K562 (cell line): ENCODE measurements around the gene PMVK. TPM values are rescaled to one million over a fixed set of nuclear protein-coding genes. Genes with fewer than 3 reads are reported as not detected.
A peak's percentile ranks its signal among the peaks of the same experiment; 100 is the strongest.

Experiments
- ATAC-seq: fragments of 200-7000 bp; cut with Tn5 transposase; 3 replicates; pipeline ENCODE4 v1.9.1; 2020; ENCODE audit warnings: moderate library complexity
- BruUV-seq: library from RNA; stranded (reverse); fragments of 400-500 nt; replicated peaks from 2 replicates; lab custom pipeline; 2021; lab: Mats Ljungman, UMichigan
- CTCF ChIA-PET: fragments of 300-600 bp; formaldehyde crosslinking; extraction: SDS; loops from one replicate; lab custom pipeline; 2021; ENCODE audit warnings: low intra/inter-chr PET ratio; lab: Yijun Ruan, JAX
- POLR2A ChIA-PET: fragments of 300-600, 350-650 bp; sonication (Branson Sonifier 250); formaldehyde crosslinking; extraction: SDS; loops from one replicate; lab custom pipeline; 2021; ENCODE audit warnings: antibody characterized with exemption, inconsistent platforms; lab: Yijun Ruan, JAX
- DNase-seq, 4 experiments: peaks; one replicate each; pipeline versions ENCODE4 v3.0.0 to v3.0.0-alpha.2; 2011 to 2018; ENCODE audit warnings: low spot score in 3 of 4, mixed read lengths in 3 of 4; ENCODE audit errors: extremely low read depth in 1 of 4
- FAIRE-seq: peaks from 2 replicates; lab custom pipeline; 2011; peaks lifted over from hg19 to GRCh38; lab: Jason Lieb, UNC
- H2AFZ ChIP-seq: 2 replicates; pipeline ENCODE4 v1.6.0; 2011; ENCODE audit warnings: low read depth, low read length, control low read depth, inconsistent platforms
- H3K27ac ChIP-seq: fragments of 200-600 bp; 3 replicates; pipeline ENCODE4 v1.8.0; 2011; ENCODE audit warnings: low read depth, mild to moderate bottlenecking, control low read depth, inconsistent platforms, low read length, moderate library complexity, mixed read lengths; ENCODE audit errors: extremely low read depth
- H3K27me3 ChIP-seq, 2 experiments: fragments of 300-600 bp in 1 of 2; 2 replicates in 1 of 2; 3 replicates in 1 of 2; pipeline versions ENCODE4 v1.6.0 to v1.8.0; 2011; ENCODE audit warnings: inconsistent platforms in 2 of 2, low read length in 2 of 2, mild to moderate bottlenecking in 1 of 2, mixed read lengths in 1 of 2, moderate library complexity in 1 of 2; ENCODE audit not compliant: control insufficient read depth in 2 of 2, insufficient read depth in 2 of 2
- H3K36me3 ChIP-seq: fragments of 300-600 bp; 3 replicates; pipeline ENCODE4 v1.8.0; 2011; ENCODE audit warnings: mild to moderate bottlenecking, low read length, inconsistent platforms; ENCODE audit not compliant: control insufficient read depth, insufficient read depth
- H3K4me1 ChIP-seq, 2 experiments: fragments of 200-600 bp in 1 of 2; replicated peaks in 1 of 2; 2 replicates in 1 of 2; 3 replicates in 1 of 2; pipeline versions ENCODE4 v1.5.1 to v1.8.0; 2011; ENCODE audit warnings: inconsistent platforms in 2 of 2, low read length in 2 of 2, mild to moderate bottlenecking in 1 of 2, mixed read lengths in 1 of 2, moderate library complexity in 1 of 2; ENCODE audit not compliant: control insufficient read depth in 2 of 2, insufficient read depth in 2 of 2
- H3K4me2 ChIP-seq: 2 replicates; pipeline ENCODE4 v1.6.1; 2011; ENCODE audit warnings: low read length, control low read depth, inconsistent platforms, mixed read lengths; ENCODE audit not compliant: insufficient read depth
- H3K4me3 ChIP-seq: fragments of 200-600 bp; sonication (generic), shearing (Covaris generic); 2 replicates; pipeline ENCODE4 v1.5.1; 2016; ENCODE audit warnings: control low read depth, inconsistent platforms
- H3K79me2 ChIP-seq: fragments of 200-600 bp; 3 replicates; pipeline ENCODE4 v1.8.0; 2011; ENCODE audit warnings: low read length, inconsistent platforms; ENCODE audit not compliant: control insufficient read depth, insufficient read depth
- H3K9ac ChIP-seq, 2 experiments: 2 replicates each; pipeline versions ENCODE4 v1.6.0 to v1.6.1; 2011; ENCODE audit warnings: low read depth in 2 of 2, low read length in 2 of 2, control low read depth in 1 of 2, inconsistent platforms in 1 of 2, mild to moderate bottlenecking in 1 of 2, mixed read lengths in 1 of 2; ENCODE audit not compliant: insufficient read depth in 1 of 2
- H3K9me1 ChIP-seq: one replicate; pipeline ENCODE4 v1.6.0; 2011; ENCODE audit warnings: inconsistent platforms, mild to moderate bottlenecking, low read length, moderate library complexity; ENCODE audit not compliant: control insufficient read depth, insufficient read depth
- H3K9me3 ChIP-seq: replicated peaks from 2 replicates; pipeline ENCODE4 v1.5.1; 2011; ENCODE audit warnings: low read depth, low read length, inconsistent platforms; ENCODE audit not compliant: control insufficient read depth, insufficient read depth
- H4K20me1 ChIP-seq: replicated peaks from 2 replicates; pipeline ENCODE4 v1.6.1; 2011; ENCODE audit warnings: low read length, inconsistent platforms, mixed read lengths; ENCODE audit not compliant: control insufficient read depth, insufficient read depth
- CEBPB ChIP-seq: fragments of 450-650 bp; IDR thresholded peaks from 2 replicates; pipeline ENCODE4 v1.6.1; 2016; ENCODE audit warnings: missing genetic modification characterization, missing compliant biosample characterization
- HNRNPH1 ChIP-seq: fragments of 200-400 bp; formaldehyde crosslinking; optimal IDR thresholded peaks from 2 replicates; pipeline ENCODE3; 2017; ENCODE audit warnings: low read depth, mild to moderate bottlenecking, low read length, moderate library complexity
- MCM7 ChIP-seq, 2 experiments: fragments of 450-650 bp; IDR thresholded peaks; 2 replicates each; pipeline ENCODE4 v1.6.1; 2016 to 2018
- MIER1 ChIP-seq: fragments of 450-650 bp; IDR thresholded peaks from 2 replicates; pipeline ENCODE4 v1.6.1; 2016; ENCODE audit warnings: antibody characterized with exemption, mild to moderate bottlenecking, low read depth
- PCBP2 ChIP-seq: fragments of 200-400 bp; formaldehyde crosslinking; IDR thresholded peaks from 2 replicates; pipeline ENCODE4 v1.6.1; 2018; ENCODE audit warnings: low read length, low read depth, mild to moderate bottlenecking, moderate library complexity; ENCODE audit not compliant: poor library complexity, severe bottlenecking
- PHB2 ChIP-seq: fragments of 450-650 bp; IDR thresholded peaks from 2 replicates; pipeline ENCODE4 v1.6.1; 2017; ENCODE audit warnings: low read depth
- RBM39 ChIP-seq: fragments of 200-400 bp; formaldehyde crosslinking; optimal IDR thresholded peaks from 2 replicates; pipeline ENCODE3; 2018; ENCODE audit warnings: low read depth, low read length
- WGBS: fragments of 100-300 bp; shearing (Covaris generic); methylation state at CpG from one replicate; pipeline ENCODE4 v1.1.6; 2016; ENCODE audit warnings: low coverage, mixed read lengths; ENCODE audit not compliant: insufficient coverage; ENCODE audit errors: missing lambda C conversion rate; 5-methylcytosine and 5-hydroxymethylcytosine counted together
- in situ Hi-C: fragments of 300-500 bp; cut with MboI; formaldehyde crosslinking; loops from 4 replicates; pipeline ENCODE4 v1.15.0; 2018; ENCODE audit warnings: inconsistent platforms, mixed read lengths
- intact Hi-C: fragments of 100-400 bp; cut with micrococcal nuclease; formaldehyde crosslinking; loops from 2 replicates; pipeline ENCODE4 v1.14.2; 2022
- polyA plus RNA-seq, 8 experiments: library from polyadenylated mRNA; depleted of rRNA in 4 of 8; stranded (reverse) in 5 of 8; unstranded in 3 of 8; fragments of >200 nt; fragmentation: Nextera tagmentation in 2 of 8; fragmentation: Illumina TruSeq in 1 of 8; extraction: Ambion mirVana in 2 of 8; extraction: Trizol in 1 of 8; gene quantifications; 2 replicates each; pipeline versions ENCODE4 v1.2.1 to v1.2.3, GENCODE V29; 2011 to 2014; ENCODE audit warnings: inconsistent platforms in 1 of 8, missing spikeins in 1 of 8
- total RNA-seq, 7 experiments: library from RNA; depleted of rRNA in 6 of 7; stranded (reverse); fragments of >200 nt in 6 of 7; fragmentation: Illumina TruSeq in 2 of 7; extraction: Trizol in 2 of 7; gene quantifications; 2 replicates each; pipeline versions ENCODE4 v1.2.1 to v1.2.3, GENCODE V29; 2011 to 2021; ENCODE audit warnings: low replicate concordance in 1 of 7
- TF ChIP-seq, protein P1 (sequence below): fragments of 250-450 bp; sonication (Bioruptor Pico); IDR thresholded peaks from 2 replicates; pipeline ENCODE4 v1.4.0; 2020; ENCODE audit warnings: mild to moderate bottlenecking, moderate library complexity
- TF ChIP-seq, protein P2 (sequence below), 2 experiments: fragments of 450-650 bp in 1 of 2; IDR thresholded peaks; 2 replicates each; pipeline ENCODE4 v1.6.1; 2011 to 2017; ENCODE audit warnings: low read depth in 2 of 2, antibody characterized with exemption in 1 of 2, borderline replicate concordance in 1 of 2, low read length in 1 of 2, mild to moderate bottlenecking in 1 of 2, mixed read lengths in 1 of 2; ENCODE audit not compliant: control insufficient read depth in 1 of 2

The PMVK gene
- total and polyA plus RNA-seq, 9 of the 15 experiments (the other 6 are each of a cell fraction or from before 2014, with no cell fraction given): 1.1 to 15.3 (median 6.3) TPM

- in situ Hi-C loops: no loop called here
- ATAC-seq (no peak), DNase-seq (no peak), FAIRE-seq (no peak)
- 25% methylated on average over 3 of the region's 3 CpGs for WGBS
- Histone ChIP-seq H2AFZ (peak overlapping the region; percentile 35; the same call in 1 of the 2 replicates), H3K9me3 (no peaks in the 10 kb centered on the region; the same call in 1 of the 2 replicates), H3K4me2 (no peak overlapping the region), H3K4me1 (no peaks in the 10 kb centered on the region), H4K20me1 (no peaks in the 10 kb centered on the region), H3K27ac (no peak overlapping the region), H3K27me3 (no peaks in the 10 kb centered on the region), H3K9ac (no peak overlapping the region; a peak in 1 of 4 replicates), H3K9me1 (no peaks in the 10 kb centered on the region), H3K4me3 (no peak overlapping the region), H3K79me2 (no peaks in the 10 kb centered on the region), H3K36me3 (no peaks in the 10 kb centered on the region)
- no TSS peak for BruUV-seq
- POLR2A ChIA-PET: no interaction called here
- CTCF ChIA-PET: no interaction called here
- intact Hi-C loops: no loop called here
- TF ChIP-seq MIER1 (peak; percentile 79), CEBPB (peak; percentile 54; the same call in 1 of the 2 replicates)
- TF ChIP-seq, protein P1, sequence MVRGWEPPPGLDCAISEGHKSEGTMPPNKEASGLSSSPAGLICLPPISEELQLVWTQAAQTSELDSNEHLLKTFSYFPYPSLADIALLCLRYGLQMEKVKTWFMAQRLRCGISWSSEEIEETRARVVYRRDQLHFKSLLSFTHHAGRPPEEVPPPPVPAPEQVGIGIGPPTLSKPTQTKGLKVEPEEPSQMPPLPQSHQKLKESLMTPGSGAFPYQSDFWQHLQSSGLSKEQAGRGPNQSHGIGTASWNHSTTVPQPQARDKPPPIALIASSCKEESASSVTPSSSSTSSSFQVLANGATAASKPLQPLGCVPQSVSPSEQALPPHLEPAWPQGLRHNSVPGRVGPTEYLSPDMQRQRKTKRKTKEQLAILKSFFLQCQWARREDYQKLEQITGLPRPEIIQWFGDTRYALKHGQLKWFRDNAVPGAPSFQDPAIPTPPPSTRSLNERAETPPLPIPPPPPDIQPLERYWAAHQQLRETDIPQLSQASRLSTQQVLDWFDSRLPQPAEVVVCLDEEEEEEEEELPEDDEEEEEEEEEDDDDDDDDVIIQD (CRISPR knock-in tag): no peak
These were observed 33.5 kb downstream of the PMVK start for GRCh38 chr1:154902938-154903566.

GRCh38 chr1:154901591-154901990 lies 34.9 kb downstream of the PMVK start:
- Histone ChIP-seq H3K4me1 (peaks cover 0 to 7% of the 10 kb centered on the region in 2 experiments; a peak in 2 of 5 replicates), H3K27me3 (no peaks in the 10 kb centered on the region), H4K20me1 (no peaks in the 10 kb centered on the region), H3K9me1 (no peaks in the 10 kb centered on the region), H2AFZ (no peak overlapping the region), H3K36me3 (no peaks in the 10 kb centered on the region), H3K79me2 (no peaks in the 10 kb centered on the region), H3K4me3 (no peak overlapping the region), H3K9ac (no peak overlapping the region), H3K9me3 (no peaks in the 10 kb centered on the region), H3K4me2 (no peak overlapping the region), H3K27ac (no peak overlapping the region)
- DNase-seq (no peak), FAIRE-seq (no peak), ATAC-seq (no peak)
- no TSS peak for BruUV-seq
- 44% methylated on average over 1 of the region's 1 CpG for WGBS
- in situ Hi-C loops: no loop called here
- ChIA-PET CTCF (no interaction called here), POLR2A (no interaction called here)
- intact Hi-C loops: no loop called here
- TF ChIP-seq PCBP2 (no peak), RBM39 (no peak), PHB2 (no peak), HNRNPH1 (no peak), MCM7 (IDR thresholded peaks at IDR 0.05) (no peak)
- TF ChIP-seq, protein P2, sequence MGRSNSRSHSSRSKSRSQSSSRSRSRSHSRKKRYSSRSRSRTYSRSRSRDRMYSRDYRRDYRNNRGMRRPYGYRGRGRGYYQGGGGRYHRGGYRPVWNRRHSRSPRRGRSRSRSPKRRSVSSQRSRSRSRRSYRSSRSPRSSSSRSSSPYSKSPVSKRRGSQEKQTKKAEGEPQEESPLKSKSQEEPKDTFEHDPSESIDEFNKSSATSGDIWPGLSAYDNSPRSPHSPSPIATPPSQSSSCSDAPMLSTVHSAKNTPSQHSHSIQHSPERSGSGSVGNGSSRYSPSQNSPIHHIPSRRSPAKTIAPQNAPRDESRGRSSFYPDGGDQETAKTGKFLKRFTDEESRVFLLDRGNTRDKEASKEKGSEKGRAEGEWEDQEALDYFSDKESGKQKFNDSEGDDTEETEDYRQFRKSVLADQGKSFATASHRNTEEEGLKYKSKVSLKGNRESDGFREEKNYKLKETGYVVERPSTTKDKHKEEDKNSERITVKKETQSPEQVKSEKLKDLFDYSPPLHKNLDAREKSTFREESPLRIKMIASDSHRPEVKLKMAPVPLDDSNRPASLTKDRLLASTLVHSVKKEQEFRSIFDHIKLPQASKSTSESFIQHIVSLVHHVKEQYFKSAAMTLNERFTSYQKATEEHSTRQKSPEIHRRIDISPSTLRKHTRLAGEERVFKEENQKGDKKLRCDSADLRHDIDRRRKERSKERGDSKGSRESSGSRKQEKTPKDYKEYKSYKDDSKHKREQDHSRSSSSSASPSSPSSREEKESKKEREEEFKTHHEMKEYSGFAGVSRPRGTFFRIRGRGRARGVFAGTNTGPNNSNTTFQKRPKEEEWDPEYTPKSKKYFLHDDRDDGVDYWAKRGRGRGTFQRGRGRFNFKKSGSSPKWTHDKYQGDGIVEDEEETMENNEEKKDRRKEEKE (IDR thresholded peaks at IDR 0.05; ENCODE audit: borderline replicate concordance in 1 of 2, control insufficient read depth in 1 of 2, low read depth in 2 of 2, low read length in 1 of 2): no peak
